ENCODE data around the gene PCDH1.
"Not testable (repeated sequence)": the region's sequence is repeated elsewhere in the genome, so short reads cannot be mapped to it uniquely, and the experiment has no call there.

Gene PCDH1

DNA sequence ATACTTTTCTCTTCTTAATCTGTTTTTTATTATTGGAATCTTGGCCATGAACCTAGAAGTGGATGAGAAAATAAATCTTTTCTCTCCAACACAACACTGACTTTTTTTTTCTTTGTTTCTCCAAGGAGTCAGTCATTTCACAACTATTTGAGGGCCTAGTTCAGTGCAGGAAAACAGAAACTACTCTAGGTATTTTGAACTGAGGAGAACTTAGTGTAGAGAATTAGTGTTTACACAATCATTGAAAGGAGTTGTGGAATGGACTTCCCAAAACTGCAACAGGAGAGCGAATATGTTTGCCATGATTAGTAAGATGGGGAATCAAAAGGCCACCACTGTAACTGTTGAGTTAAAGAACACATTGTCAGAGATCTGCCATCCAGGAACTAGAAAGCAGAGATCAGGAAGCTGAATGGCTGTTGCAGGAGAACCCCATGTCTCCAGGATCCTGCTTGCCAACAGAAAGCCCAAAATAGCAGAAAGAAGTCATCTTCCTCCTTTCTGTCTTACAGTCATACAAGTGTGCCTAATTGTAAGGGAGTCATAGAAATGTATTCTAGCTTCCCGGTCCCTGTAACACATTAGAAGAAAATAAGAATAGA lies 20.3 kb upstream of the PCDH1 start:
- no peak for DNase-seq (ENCODE audit: low read depth in 2 of 2)

DNA sequence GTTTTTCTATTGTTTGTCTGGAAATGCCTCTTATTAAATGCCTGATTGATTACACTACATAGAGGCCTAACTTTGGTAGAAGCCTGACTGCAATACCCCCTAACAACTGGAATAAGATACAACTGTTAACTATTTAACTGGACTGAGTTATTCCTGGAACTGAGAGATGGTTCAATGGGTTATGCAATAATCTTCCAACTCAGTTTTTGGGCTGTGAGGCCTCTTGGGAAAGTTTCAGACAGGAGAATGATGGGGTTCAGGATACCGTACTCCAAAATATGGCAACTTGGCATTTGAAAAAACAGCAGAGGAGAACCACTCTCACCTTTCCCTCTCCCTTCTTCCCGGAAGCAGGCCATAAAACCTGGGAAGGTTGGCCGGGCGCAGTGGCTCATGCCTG lies 19.2 kb upstream of the PCDH1 start:
- no peak for DNase-seq (ENCODE audit: low read depth in 2 of 2)

GRCh38 chr5:141890429-141890828 lies 12.2 kb upstream of the PCDH1 start:
- not testable (repeated sequence) for DNase-seq (ENCODE audit: low read depth in 2 of 2)

- no peak for DNase-seq (ENCODE audit: low read depth in 2 of 2)
Measured at GRCh38 chr5:141889282-141889871, 11.2 kb upstream of the PCDH1 start.

- no peak for DNase-seq (ENCODE audit: low read depth in 2 of 2)
Measured at GRCh38 chr5:141883892-141884318, 5.7 kb upstream of the PCDH1 start.

- no peak for DNase-seq (ENCODE audit: low read depth in 2 of 2)
Measured at GRCh38 chr5:141883184-141883891, 5.1 kb upstream of the PCDH1 start.

- DNase-seq (ENCODE audit: low read depth in 2 of 2): no peak
Measured at GRCh38 chr5:141882594-141883183, 4.5 kb upstream of the PCDH1 start.

- DNase-seq (ENCODE audit: low read depth in 2 of 2): no peak
Measured at GRCh38 chr5:141881886-141882285, 3.7 kb upstream of the PCDH1 start.

- DNase-seq (ENCODE audit: low read depth in 2 of 2): no peak
Measured at GRCh38 chr5:141880961-141881801, 3.0 kb upstream of the PCDH1 start.

DNA sequence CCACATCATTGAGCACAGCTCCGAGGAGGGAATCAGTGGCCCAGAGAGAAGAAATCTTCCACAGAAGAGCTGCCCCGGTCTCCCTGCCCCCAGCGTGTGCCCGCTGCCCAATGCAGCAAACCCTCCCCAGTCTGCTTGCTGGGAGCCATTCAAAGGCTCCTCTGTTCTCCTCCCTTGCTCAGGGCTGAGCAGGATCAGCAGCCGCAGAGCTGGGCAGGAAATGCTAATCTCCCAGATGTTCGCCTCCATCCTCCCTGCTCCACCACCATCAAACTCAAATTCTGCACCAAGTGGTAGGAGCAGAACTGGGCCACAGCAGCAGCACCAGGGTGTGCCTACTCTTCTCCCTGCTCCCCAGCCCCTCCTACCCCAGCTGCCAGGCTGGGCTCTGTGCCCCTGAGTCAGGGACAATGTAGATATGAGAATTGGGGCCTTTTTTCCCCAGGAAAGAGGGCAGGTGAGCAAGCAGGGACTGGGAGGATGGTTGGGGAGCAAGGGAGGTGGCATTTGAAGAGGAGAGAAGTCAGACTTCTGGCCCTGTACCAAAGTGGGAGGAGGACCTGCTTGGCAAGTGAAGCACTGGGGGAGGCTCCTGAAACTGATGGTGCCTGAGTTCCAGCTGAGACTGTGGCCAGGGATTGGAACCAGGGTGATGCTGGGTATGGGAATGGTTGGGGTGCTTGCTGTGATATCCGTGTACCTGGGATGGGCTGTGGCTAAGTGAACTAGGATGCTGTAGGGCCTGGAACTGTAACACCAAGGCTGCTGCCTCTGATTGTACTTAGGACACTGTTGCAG lies 1.9 kb upstream of the PCDH1 start:
- DNase-seq (ENCODE audit: low read depth in 2 of 2): no peak

- no peak for DNase-seq (ENCODE audit: low read depth in 2 of 2)
Measured at GRCh38 chr5:141879426-141879759, 1.2 kb upstream of the PCDH1 start.

GRCh38 chr5:141878711-141879425 lies 658 bp upstream of the PCDH1 start:
- DNase-seq (ENCODE audit: low read depth in 2 of 2): peak; percentile 76 to 81

DNA sequence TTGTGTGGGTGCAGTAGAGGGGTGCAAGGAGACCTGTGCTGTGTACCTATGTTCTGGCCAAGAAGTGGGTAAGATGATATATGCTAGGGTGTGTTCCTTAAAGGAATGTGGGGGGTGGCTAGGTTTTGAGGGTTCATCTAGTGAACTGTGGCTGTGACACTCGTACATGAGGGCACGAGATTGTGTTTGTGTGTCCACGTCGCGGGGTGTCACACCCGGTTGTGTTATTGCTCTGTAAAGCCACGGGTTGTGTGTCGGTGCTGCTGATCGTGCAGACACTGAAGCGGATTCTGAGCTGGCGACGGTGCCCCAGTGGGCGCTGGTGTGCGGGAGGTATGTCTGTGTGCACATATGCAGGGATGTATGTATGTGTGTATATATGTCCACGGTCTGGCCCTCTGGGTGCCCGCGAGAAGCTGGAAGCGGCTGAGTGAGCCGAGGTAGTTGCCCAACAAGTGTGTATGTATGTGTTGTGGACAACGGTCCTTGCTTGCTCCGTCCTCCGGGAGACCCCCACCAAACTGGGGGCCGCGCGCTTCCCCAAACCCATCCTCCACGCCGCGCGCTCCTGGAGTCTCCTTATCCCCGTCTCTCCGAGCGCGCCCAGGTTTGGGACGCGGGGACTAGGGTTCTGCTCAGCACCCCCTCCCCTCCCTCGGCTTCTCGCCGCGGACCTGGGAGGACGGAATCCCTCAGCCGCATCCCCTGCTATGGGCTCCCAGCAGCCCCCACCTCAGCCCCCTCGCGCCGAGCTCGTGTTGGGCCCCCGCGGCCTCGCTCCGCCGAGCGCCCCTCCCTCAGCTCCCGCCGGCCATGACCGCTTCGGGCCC lies 639 bp downstream of the PCDH1 start:
- DNase-seq (ENCODE audit: low read depth in 2 of 2): no peak

DNA sequence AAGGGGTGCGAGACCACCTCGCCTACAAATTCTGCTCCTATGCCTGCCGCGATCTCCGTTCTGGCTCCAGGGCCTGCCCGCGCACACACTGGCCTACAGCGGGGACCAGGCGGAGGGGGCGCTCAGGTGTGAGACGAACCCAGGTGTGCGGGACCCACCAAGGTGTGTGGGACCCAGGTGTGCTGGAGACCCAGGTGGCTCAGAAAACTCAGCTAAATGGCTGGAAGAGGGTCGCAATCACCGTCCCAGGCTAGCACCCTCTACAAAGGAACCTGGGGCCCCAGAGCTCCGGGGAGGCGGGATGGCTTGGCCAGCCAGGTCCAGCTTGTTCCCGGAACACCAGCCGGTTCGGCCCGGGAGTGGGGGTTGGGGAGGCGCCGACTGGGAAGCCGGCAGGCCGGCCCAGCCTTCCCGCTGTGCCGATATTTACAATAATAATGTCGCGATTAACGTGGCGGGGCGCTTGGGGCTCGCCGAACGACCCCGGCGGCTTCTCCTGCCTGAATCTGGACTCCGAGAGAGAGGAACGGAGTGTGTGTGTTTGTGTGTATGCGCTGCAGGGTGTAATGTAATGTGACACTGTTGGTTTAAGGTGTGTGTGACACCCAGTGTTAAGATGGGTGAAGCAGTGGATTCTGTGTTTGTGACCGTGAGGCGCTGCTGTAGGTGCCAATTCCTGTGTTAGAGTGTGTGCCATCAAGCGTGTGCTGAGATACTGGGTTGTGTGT lies 1.4 kb downstream of the PCDH1 start:
- DNase-seq (ENCODE audit: low read depth in 2 of 2): no peak

GRCh38 chr5:141875795-141876627 lies 2.2 kb downstream of the PCDH1 start:
- DNase-seq (ENCODE audit: low read depth in 2 of 2): no peak

- no peak for DNase-seq (ENCODE audit: low read depth in 2 of 2)
Measured at GRCh38 chr5:141875022-141875740, 3.0 kb downstream of the PCDH1 start.

- DNase-seq (ENCODE audit: low read depth in 2 of 2): no peak
Measured at GRCh38 chr5:141874262-141874964, 3.8 kb downstream of the PCDH1 start.

Measured in stimulated activated CD8-positive, alpha-beta memory T cell treated with anti-CD3 and anti-CD28 coated beads, Interleukin-7, amount 100 ng/mL, for 1 hour (primary cell).